Activated CD4-positive, alpha-beta T cell treated with anti-CD3 and anti-CD28 coated beads, Interleukin-2, amount 50 U/mL, for 24 hours (primary cell): ENCODE measurements around the gene ACTMAP.

ENCODE experiments used
- DNase-seq, 2 donors: peaks; one replicate each; pipeline ENCODE4 v3.0.0-alpha.2; 2020; ENCODE audit warnings: low read depth in 1 of 2, low spot score in 1 of 2

Gene ACTMAP

DNA sequence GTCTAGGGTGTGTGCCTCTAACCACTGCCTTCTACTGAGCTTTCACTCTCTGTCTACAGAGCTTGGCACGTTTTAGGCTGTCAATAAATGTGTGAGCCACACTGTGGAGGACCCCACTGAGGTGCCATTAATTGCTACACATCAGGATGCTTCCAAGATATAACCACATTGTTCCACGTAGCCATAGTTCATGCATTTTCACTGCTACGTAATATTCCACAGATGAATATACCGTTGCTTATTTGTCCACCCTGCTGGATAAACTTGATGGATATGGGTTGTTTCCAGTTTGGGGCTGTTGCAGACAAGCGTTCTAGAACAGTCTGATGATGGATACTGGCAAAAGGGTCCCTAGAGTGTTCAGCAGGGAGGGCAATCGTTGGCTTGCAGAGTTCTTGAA lies 48.5 kb downstream of the ACTMAP start:
- DNase-seq: no peak

- DNase-seq: no peak
These were observed 50.2 kb downstream of the ACTMAP start for GRCh38 chr19:40700083-40700482.

- no peak for DNase-seq
These were observed 53.3 kb downstream of the ACTMAP start for GRCh38 chr19:40697007-40697406.

DNA sequence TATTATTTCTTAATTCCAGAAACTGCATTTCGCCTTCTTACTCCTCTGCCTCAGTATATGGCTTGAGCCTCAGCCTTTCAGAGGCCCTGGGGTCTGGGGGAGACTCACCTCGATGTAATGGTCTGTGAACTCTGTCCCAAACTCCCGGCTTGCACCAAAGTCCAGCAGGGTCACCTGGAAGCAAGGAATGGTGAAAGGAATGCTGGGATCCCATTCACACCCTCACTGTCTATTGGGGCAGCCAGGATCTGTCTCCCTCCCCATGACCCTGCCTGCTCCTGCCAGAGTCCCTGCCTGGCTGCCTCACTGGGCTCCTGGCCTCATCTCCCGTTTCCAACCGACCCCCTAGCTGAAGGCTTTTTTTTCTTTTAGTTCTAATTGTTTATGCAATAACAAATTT lies 54.4 kb downstream of the ACTMAP start:
- DNase-seq: no peak

DNA sequence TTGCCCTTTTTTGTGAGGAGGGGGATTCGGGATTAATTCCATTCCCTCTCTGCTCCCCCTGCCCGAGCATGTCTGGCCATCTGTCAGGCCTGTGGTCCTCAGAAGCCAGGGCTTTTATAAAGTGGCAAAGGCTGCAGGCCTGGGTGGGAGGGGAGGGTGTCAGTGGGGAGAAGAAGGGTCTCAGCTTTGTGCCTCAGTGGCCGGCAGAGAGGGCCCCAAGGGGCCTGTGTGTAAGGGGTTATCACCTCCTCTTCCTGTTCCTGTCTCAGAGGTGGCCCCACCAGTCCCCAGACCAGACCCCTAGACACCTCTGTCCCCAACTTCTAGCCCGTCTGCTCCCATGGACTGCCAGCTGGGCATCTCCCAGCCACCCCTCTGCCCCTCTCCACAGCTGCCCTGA lies 56.4 kb downstream of the ACTMAP start:
- no peak for DNase-seq

- DNase-seq: no peak
These were observed 57.0 kb downstream of the ACTMAP start for GRCh38 chr19:40693150-40693788.

- no peak for DNase-seq
These were observed 58.1 kb downstream of the ACTMAP start for GRCh38 chr19:40692212-40692551.

DNA sequence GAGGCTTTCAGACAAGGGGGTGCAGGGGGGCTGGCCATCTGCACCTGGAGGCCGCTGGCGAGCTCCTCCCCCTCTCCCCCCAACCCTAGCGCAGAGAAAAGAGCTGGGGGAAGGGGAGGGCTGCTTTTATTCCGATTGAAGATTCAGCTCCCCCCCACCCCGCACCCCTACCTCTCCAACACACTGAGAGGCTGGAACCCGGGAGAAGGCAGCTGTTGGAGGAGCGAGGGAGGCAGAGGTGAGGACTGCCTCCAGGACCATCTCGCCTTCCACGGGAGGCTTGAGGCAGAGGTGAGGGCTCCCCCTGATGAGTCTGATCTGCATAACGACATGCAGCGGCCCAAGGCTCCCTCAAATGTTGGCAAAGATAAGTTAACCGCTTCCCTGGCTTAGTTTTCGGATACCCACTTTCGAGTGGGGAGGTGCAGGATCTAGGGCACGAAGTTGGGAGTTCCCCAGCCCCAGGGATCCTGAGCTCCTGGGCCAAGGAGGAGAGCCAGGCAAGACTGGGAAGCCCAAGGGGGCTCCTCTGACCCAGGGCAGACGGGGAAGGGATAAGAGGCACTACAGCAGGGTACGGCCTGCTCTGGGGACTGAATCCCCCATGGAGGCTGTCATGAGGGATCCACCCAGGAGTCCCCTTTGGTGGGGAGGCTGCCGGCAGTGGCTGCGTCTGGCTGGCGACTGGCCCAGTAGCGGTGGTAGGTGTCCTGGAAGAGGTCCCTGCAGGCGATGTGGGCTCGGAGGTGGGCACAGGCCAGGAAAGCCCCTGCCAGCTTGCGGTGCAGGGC lies 58.7 kb downstream of the ACTMAP start:
- DNase-seq: no peak
